T-helper 1 cell treated with Interleukin-12 subunit alpha and Interleukin-12 subunit beta and Interleukin-4 antibody, amounts not matched to agents 30 μg/mL and 1 μg/mL, for 36 hours (primary cell): ENCODE measurements around the gene KLHL10.

Source experiments
- H3K27ac Mint-ChIP-seq: one replicate; pipeline ENCODE4 v1.8.0; 2021; ENCODE audit warnings: mild to moderate bottlenecking, mixed read lengths
- H3K27me3 Mint-ChIP-seq: one replicate; pipeline ENCODE4 v1.8.0; 2021; ENCODE audit warnings: low read depth, mixed read lengths
- H3K36me3 Mint-ChIP-seq: one replicate; pipeline ENCODE4 v1.8.0; 2021; ENCODE audit warnings: low read depth, mixed read lengths
- H3K4me1 Mint-ChIP-seq: one replicate; pipeline ENCODE4 v1.8.0; 2021; ENCODE audit warnings: low read depth, mixed read lengths
- H3K4me3 Mint-ChIP-seq: one replicate; pipeline ENCODE4 v1.8.0; 2021; ENCODE audit warnings: mild to moderate bottlenecking, moderate library complexity, mixed read lengths
- H3K9me3 Mint-ChIP-seq: one replicate; pipeline ENCODE4 v1.8.0; 2021; ENCODE audit warnings: mixed read lengths

The KLHL10 gene

DNA sequence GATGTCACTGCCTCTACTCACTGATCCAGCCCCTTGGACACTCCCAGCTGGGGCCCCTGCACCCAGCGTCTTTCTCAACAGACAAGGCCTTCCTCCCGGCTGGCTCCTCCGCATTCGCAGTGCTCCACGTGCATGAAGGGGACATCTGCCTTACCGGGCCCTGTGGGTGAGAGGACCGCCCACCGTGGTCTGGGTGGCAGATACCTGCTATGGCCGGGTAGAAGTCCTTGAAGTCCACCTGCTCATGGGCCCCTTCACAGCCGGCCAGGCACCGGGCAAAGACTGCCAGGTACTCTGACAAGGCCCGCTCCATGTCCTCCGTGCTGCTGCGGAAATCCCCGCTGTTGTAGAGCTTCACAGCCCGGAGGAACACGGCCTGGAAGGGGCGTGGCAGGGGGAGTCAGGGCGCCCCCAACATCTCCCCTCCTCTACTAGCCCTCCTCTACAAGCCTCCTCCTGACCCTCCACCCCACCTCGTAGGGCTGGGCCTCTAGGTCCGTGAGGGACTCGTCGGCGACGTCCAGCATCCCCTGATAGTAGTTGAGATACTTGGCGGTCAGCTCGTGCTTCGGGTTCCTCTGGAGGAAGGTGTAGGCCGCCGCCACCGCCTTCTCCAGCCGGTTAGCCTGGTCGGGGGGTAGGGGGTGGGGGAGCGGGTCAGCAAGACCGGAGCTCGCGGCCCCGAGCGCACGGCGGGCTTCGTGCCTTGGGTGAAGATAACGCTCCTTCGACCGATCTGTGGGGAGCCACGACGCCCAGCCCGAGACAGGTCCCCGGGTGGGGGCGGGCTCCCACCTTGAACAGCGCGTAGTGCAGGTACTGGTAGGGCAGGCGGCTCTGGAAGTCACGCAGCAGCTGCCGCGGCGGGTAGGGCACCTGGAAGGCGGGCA, 26.7 kb upstream of the KLHL10 start:
- H3K4me3 Mint-ChIP-seq = peak overlapping the region; percentile 53
- H3K27ac Mint-ChIP-seq = no peak overlapping the region
- no peaks in the 10 kb centered on the region for H3K36me3 Mint-ChIP-seq
- peaks cover 25% of the 10 kb centered on the region for H3K27me3 Mint-ChIP-seq
- H3K9me3 Mint-ChIP-seq = no peaks in the 10 kb centered on the region
- H3K4me1 Mint-ChIP-seq = peaks cover 7% of the 10 kb centered on the region

DNA sequence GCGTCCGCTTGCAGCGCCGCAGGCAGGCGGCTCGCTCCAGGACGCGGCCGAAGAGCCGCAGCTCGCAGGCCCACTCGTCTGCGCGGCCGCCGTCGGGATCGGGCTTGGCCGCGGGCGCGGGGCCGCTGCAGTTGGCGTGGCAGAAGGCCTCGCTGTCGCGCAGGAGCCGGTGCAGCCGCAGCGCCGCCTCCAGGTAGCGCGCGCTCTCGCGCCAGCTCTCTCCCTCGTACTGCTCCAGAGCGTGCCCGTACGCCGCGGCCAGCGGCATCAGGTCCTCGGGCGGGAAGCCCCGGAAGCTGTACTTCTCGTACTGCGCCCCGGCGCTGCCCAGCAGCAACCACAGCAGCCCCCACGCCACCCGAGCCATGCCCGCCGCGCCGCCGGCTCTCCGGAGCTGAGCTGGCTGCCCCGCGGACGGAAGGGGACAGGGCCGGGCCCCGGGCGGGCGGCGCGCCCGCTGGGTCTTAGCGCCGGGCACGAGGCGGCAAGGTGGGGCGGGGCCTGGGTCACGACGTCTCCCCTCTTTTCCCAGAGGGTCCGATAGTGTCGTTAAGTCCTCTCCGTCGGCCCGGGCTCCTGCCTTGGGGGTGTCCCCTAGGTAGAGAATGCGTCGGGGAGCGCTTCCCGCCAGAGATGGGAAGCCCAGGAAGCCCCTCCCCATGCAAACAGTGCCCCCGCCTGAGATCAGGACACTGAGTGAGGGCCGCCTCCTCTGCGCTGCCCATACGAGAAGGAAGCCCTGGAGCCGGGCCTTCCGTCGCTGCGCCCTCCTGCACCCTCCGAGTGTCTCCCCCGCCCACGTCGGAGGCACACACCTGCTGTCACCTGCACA, 25.9 kb upstream of the KLHL10 start, which contains the start of gene P3H4:
P3H4 (minus strand) TSS at position 401 of the 832 bp plus-strand sequence; CDS start at position 367, 34 bp downstream.
- H3K4me1 Mint-ChIP-seq = peaks cover 7% of the 10 kb centered on the region
- H3K27me3 Mint-ChIP-seq = peaks cover 25% of the 10 kb centered on the region
- H3K9me3 Mint-ChIP-seq = no peaks in the 10 kb centered on the region
- peak within 1 kb of the TSS; percentile 60 for H3K27ac Mint-ChIP-seq
- H3K36me3 Mint-ChIP-seq = no peaks in the 10 kb centered on the region
- peak within 1 kb of the TSS; percentile 89 for H3K4me3 Mint-ChIP-seq

DNA sequence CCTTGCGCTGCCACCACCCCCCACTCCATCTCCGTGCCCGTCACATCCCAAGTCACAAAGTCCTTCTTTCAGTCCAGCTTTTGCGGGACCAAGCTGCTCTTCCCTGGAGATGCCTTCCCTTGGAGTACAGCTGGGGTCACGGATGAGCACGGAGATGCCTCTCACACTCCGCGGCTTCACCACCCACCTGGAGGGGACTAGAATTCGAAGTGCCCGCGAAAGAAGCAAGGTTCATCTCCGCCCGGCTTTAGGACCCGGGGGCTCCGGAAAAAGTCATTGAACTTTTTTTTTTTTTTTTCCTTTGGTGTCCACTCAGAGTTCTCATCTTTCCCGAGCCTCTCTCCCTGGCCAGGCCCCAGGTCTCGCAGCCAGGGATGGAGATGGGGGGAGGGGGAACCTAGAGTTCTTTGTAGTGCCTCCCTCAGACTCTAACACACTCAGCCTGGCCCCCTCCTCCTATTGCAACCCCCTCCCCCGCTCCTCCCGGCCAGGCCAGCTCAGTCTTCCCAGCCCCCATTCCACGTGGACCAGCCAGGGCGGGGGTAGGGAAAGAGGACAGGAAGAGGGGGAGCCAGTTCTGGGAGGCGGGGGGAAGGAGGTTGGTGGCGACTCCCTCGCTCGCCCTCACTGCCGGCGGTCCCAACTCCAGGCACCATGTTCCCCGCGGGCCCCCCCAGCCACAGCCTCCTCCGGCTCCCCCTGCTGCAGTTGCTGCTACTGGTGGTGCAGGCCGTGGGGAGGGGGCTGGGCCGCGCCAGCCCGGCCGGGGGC, 25.1 kb upstream of the KLHL10 start, which contains the start of gene FKBP10:
FKBP10 (plus strand) TSS at position 624 of the 771 bp plus-strand sequence; CDS start at position 655, 31 bp downstream.
- H3K4me1 Mint-ChIP-seq = peaks cover 7% of the 10 kb centered on the region
- peak within 1 kb of the TSS; percentile 89 for H3K4me3 Mint-ChIP-seq
- H3K27ac Mint-ChIP-seq = peak within 1 kb of the TSS; percentile 60
- H3K9me3 Mint-ChIP-seq = no peaks in the 10 kb centered on the region
- H3K27me3 Mint-ChIP-seq = peaks cover 25% of the 10 kb centered on the region
- H3K36me3 Mint-ChIP-seq = no peaks in the 10 kb centered on the region

DNA sequence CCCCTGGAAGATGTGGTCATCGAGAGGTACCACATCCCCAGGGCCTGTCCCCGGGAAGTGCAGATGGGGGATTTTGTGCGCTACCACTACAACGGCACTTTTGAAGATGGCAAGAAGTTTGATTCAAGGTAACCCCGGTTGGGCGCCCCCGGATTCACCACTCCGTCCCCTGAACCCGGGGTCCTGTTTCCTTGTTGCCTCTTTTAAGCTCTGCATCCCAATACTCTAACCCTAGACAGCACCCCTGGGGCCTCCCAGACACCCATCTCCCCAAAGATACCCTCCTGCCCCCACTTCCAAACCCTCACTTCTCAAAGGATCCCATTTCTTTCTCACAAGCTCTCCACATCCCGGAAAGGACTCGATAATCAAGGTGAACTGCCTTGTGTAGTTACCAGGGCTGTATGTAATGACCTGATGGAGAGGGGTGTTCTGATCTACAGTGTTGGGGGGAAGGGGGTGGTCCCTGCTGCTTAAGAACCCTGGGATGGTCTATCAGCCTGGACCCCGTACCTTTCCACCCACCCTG, 24.4 kb upstream of the KLHL10 start:
- peaks cover 7% of the 10 kb centered on the region for H3K4me1 Mint-ChIP-seq
- H3K27ac Mint-ChIP-seq = no peak overlapping the region
- H3K27me3 Mint-ChIP-seq = peaks cover 25% of the 10 kb centered on the region
- H3K9me3 Mint-ChIP-seq = no peaks in the 10 kb centered on the region
- no peaks in the 10 kb centered on the region for H3K36me3 Mint-ChIP-seq
- H3K4me3 Mint-ChIP-seq = peak overlapping the region; percentile 38

DNA sequence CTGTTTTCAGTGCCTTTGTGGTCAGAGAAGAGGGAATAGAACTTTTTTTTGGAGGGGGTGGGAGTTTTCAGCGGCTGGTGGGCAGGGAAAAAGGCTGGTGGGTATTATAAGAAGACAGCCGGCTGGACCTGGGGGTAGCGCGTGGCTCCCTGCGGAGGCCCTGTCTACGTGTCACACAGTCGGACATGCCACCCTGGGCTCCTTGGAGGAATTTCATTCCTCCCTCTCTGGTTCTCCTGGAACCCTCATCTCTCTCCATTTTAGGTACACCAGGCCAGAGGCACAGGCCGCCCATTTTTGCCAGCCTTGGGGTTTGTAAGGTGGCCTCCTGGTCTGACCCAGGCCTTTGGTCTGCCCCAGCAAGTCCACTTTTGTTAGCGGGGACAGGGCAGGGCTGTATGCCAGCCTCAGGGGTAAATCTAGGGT, 23.9 kb upstream of the KLHL10 start:
- no peaks in the 10 kb centered on the region for H3K36me3 Mint-ChIP-seq
- H3K4me3 Mint-ChIP-seq = peak overlapping the region; percentile 42
- H3K27ac Mint-ChIP-seq = no peak overlapping the region
- H3K27me3 Mint-ChIP-seq = peaks cover 25% of the 10 kb centered on the region
- no peaks in the 10 kb centered on the region for H3K9me3 Mint-ChIP-seq
- peaks cover 7% of the 10 kb centered on the region for H3K4me1 Mint-ChIP-seq

DNA sequence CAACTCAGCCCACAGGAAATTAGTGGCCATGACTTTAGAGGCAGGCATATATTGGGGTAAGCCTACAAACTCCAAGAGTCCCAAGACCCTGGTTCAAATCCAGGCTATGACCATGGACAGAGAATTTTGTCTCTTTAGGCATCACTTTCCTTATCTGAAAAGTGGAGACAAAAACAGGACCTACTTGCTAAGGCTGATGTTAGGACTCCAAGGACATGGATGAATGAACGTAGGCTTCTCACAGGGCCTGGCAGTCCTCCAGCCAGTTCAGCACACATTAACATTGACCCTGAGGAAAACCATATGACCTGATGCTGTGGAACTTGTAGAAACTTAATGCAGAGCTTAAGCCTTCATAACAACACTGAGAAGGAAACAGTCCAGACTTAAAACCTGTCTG, 23.4 kb upstream of the KLHL10 start:
- no peak overlapping the region for H3K4me3 Mint-ChIP-seq
- H3K4me1 Mint-ChIP-seq = peaks cover 7% of the 10 kb centered on the region
- no peaks in the 10 kb centered on the region for H3K36me3 Mint-ChIP-seq
- no peaks in the 10 kb centered on the region for H3K9me3 Mint-ChIP-seq
- H3K27me3 Mint-ChIP-seq = peaks cover 25% of the 10 kb centered on the region
- H3K27ac Mint-ChIP-seq = no peak overlapping the region

DNA sequence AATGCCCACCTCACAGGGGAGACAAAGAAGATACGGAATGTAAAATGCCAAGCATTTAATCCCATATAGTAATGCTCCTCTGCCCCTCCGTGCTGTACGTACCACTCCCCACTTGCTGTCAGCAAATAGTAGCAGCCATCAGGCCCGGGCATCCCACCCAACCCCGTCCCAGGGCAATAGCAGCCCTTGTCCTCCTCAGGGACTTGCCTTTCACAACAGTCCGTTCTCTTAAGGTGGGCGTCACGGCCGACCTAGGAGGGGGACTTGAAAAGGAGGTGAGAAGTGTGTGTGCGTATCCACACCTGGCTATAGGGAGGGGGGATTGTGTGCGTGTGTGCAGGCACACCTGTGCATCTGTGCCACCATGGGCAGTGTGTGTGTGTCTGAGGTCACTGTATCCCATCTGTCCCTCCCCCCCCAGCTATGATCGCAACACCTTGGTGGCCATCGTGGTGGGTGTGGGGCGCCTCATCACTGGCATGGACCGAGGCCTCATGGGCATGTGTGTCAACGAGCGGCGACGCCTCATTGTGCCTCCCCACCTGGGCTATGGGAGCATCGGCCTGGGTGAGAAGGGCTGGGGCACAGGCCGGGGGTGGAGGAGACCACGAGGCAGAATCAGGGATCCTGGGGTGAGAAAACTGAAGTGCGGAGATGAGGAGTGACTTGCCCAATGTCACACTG, 20.8 kb upstream of the KLHL10 start:
- peaks cover 13% of the 10 kb centered on the region for H3K27me3 Mint-ChIP-seq
- H3K4me3 Mint-ChIP-seq = no peak overlapping the region
- no peaks in the 10 kb centered on the region for H3K9me3 Mint-ChIP-seq
- peaks cover 4% of the 10 kb centered on the region for H3K4me1 Mint-ChIP-seq
- no peaks in the 10 kb centered on the region for H3K36me3 Mint-ChIP-seq
- no peak overlapping the region for H3K27ac Mint-ChIP-seq

DNA sequence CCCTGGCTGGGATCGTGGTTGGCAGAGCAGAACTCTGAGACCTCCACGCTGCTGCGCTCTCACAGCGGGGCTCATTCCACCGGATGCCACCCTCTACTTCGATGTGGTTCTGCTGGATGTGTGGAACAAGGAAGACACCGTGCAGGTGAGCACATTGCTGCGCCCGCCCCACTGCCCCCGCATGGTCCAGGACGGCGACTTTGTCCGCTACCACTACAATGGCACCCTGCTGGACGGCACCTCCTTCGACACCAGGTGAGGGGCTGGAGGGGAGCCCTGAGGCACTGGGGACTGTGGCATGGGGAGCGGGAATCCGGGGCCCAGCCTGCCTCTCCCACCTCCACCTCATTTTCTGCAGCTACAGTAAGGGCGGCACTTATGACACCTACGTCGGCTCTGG, 19.6 kb upstream of the KLHL10 start:
- no peak overlapping the region for H3K27ac Mint-ChIP-seq
- H3K27me3 Mint-ChIP-seq = peaks cover 5% of the 10 kb centered on the region
- peak overlapping the region; percentile 28 for H3K4me3 Mint-ChIP-seq
- H3K4me1 Mint-ChIP-seq = no peaks in the 10 kb centered on the region
- no peaks in the 10 kb centered on the region for H3K36me3 Mint-ChIP-seq
- no peaks in the 10 kb centered on the region for H3K9me3 Mint-ChIP-seq

DNA sequence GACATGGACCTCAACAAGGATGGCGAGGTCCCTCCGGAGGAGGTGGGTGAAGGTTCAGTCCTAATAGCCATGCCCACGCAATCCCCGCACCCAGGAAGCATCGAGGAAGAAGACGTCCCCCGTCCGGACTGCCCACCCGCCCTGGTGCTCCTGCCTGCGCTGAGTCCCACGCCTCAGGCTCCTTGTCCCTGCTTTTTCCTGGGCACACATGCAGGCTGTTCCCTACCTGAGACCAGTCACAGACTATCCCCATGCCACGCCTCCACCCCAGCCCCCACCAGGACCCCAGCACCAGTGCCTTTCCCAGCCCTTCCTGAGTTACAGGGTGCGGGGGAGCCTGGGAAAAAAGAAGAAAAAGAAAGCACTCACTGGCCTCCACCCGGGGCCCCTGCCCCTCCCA, 15.8 kb upstream of the KLHL10 start:
- Mint-ChIP-seq H3K4me1 (no peaks in the 10 kb centered on the region), H3K4me3 (no peak overlapping the region), H3K9me3 (no peaks in the 10 kb centered on the region), H3K36me3 (no peaks in the 10 kb centered on the region), H3K27me3 (no peaks in the 10 kb centered on the region), H3K27ac (no peak overlapping the region)

DNA sequence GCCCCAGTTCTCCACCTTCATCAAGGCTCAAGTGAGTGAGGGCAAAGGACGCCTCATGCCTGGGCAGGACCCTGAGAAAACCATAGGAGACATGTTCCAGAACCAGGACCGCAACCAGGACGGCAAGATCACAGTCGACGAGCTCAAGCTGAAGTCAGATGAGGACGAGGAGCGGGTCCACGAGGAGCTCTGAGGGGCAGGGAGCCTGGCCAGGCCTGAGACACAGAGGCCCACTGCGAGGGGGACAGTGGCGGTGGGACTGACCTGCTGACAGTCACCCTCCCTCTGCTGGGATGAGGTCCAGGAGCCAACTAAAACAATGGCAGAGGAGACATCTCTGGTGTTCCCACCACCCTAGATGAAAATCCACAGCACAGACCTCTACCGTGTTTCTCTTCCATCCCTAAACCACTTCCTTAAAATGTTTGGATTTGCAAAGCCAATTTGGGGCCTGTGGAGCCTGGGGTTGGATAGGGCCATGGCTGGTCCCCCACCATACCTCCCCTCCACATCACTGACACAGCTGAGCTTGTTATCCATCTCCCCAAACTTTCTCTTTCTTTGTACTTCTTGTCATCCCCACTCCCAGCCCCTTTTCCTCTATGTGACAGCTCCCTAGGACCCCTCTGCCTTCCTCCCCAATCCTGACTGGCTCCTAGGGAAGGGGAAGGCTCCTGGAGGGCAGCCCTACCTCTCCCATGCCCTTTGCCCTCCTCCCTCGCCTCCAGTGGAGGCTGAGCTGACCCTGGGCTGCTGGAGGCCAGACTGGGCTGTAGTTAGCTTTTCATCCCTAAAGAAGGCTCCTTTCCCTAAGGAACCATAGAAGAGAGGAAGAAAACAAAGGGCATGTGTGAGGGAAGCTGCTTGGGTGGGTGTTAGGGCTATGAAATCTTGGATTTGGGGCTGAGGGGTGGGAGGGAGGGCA, 15.1 kb upstream of the KLHL10 start:
- Mint-ChIP-seq H3K4me3 (no peak overlapping the region), H3K27me3 (no peaks in the 10 kb centered on the region), H3K36me3 (no peaks in the 10 kb centered on the region), H3K9me3 (no peaks in the 10 kb centered on the region), H3K27ac (no peak overlapping the region), H3K4me1 (no peaks in the 10 kb centered on the region)

DNA sequence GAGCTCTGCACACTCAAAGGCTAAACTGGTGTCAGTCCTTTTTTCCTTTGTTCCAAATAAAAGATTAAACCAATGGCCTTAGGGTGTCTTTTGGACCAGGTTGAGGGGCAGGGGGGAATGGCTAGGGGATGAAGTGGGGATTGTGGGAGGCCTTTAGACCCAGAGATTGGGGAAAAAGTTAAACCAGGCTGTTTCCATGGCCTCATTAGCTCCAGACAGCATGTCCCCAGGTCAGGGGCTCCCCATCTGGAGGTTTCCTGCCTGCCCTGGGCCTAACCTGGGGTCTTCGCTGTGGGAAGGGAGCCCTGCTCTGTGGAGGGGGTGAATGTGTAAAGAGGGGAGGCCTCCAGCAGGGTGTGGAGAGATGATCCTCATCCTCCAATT, 14.5 kb upstream of the KLHL10 start:
- Mint-ChIP-seq H3K4me1 (no peaks in the 10 kb centered on the region), H3K27me3 (no peaks in the 10 kb centered on the region), H3K9me3 (no peaks in the 10 kb centered on the region), H3K27ac (no peak overlapping the region), H3K4me3 (no peak overlapping the region), H3K36me3 (peaks cover 3% of the 10 kb centered on the region)

DNA sequence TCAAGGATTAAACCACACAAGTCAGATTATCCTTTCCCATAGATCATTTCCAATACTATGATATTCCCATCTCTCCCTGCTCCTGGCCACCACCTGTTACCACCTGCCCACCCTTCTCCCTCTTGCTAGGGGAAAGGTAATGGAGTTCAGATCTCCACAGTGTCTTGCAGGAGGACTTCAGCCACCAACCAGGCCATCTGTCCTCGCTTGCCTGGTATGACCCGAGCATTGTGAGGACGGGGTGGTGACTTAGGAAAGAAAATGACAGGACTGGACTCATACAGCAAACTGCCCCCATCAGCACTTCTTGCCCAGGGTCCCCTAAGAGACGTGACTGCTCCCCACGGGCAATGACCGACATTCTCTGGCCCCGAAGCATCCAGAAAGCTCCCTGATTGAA, 14.0 kb upstream of the KLHL10 start:
- H3K36me3 Mint-ChIP-seq = peaks cover 3% of the 10 kb centered on the region
- H3K4me1 Mint-ChIP-seq = no peaks in the 10 kb centered on the region
- H3K4me3 Mint-ChIP-seq = no peak overlapping the region
- H3K27me3 Mint-ChIP-seq = no peaks in the 10 kb centered on the region
- no peaks in the 10 kb centered on the region for H3K9me3 Mint-ChIP-seq
- no peak overlapping the region for H3K27ac Mint-ChIP-seq

DNA sequence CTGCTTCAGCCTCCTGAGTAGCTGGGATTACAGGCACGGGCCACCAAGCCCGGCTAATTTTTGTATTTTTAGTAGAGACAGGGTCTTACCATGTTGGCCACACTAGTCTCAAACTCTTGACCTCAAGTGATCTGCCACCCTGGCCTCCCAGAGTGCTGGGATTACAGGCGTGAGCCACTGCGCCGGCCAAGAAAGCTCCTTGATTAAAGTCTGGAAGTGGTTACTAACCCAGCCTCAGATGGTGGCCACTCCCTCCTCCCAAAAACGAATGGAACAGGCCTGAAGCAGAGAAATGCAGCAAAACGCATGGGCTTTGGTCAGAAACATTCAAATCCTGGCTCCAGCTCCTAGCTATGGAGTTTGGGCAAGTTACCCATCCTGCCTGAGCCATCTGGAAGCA, 13.5 kb upstream of the KLHL10 start:
- H3K4me1 Mint-ChIP-seq = no peaks in the 10 kb centered on the region
- H3K36me3 Mint-ChIP-seq = peaks cover 3% of the 10 kb centered on the region
- H3K4me3 Mint-ChIP-seq = no peak overlapping the region

More for the DNA sequence above, 13.5 kb upstream of the KLHL10 start:
- Mint-ChIP-seq H3K9me3 (no peaks in the 10 kb centered on the region), H3K27ac (no peak overlapping the region), H3K27me3 (no peaks in the 10 kb centered on the region)
